HG03439 (cell line): ENCODE data around the gene MAT2A.
A peak's percentile ranks its signal among the peaks of the same experiment; 100 is the strongest.
"Not testable (repeated sequence)": the region's sequence is repeated elsewhere in the genome, so short reads cannot be mapped to it uniquely, and the experiment has no call there.

Experiments
- ATAC-seq: cut with Tn5 transposase; IDR thresholded peaks from one replicate; pipeline ENCODE4 v1.9.1; 2021; ENCODE audit warnings: mild to moderate bottlenecking, moderate library complexity; ENCODE audit not compliant: unreplicated experiment

Gene MAT2A

GRCh38 chr2:85578243-85579180, 39.5 kb downstream of the MAT2A start:
- ATAC-seq = no peak

GRCh38 chr2:85579266-85579935, 40.4 kb downstream of the MAT2A start:
- ATAC-seq = no peak

- no peak for ATAC-seq
These were observed 41.2 kb downstream of the MAT2A start for GRCh38 chr2:85580206-85580605.

- no peak for ATAC-seq
These were observed 43.5 kb downstream of the MAT2A start for GRCh38 chr2:85582492-85582891.

- ATAC-seq = peak; percentile 63
These were observed 44.8 kb downstream of the MAT2A start for GRCh38 chr2:85583667-85584353.

GRCh38 chr2:85584354-85584856, 45.4 kb downstream of the MAT2A start, which contains the start of gene VAMP5:
VAMP5 (plus strand) TSS chr2:85584431; CDS start chr2:85584491, 60 bp downstream.
- ATAC-seq = no peak

- peak; percentile 41 for ATAC-seq
These were observed 46.2 kb downstream of the MAT2A start for GRCh38 chr2:85584857-85585780.

- no peak for ATAC-seq
These were observed 46.8 kb downstream of the MAT2A start for GRCh38 chr2:85585781-85586105.

GRCh38 chr2:85588236-85588635, 49.3 kb downstream of the MAT2A start:
- ATAC-seq = no peak

GRCh38 chr2:85588645-85589044, 49.7 kb downstream of the MAT2A start:
- no peak for ATAC-seq

- ATAC-seq = no peak
These were observed 50.2 kb downstream of the MAT2A start for GRCh38 chr2:85589181-85589580.

- ATAC-seq = no peak
These were observed 51.2 kb downstream of the MAT2A start for GRCh38 chr2:85589982-85590791.

- ATAC-seq = no peak
These were observed 52.0 kb downstream of the MAT2A start for GRCh38 chr2:85590950-85591349.

GRCh38 chr2:85591563-85591962, 52.6 kb downstream of the MAT2A start:
- no peak for ATAC-seq

GRCh38 chr2:85592299-85592698, 53.3 kb downstream of the MAT2A start:
- ATAC-seq = not testable (repeated sequence)

GRCh38 chr2:85593023-85593422, 54.1 kb downstream of the MAT2A start:
- ATAC-seq = no peak
